Mammary epithelial cell (primary cell): ENCODE results near the gene ARHGAP45.

Source experiments
- EZH2 ChIP-seq: IDR thresholded peaks from 2 replicates; pipeline ENCODE4 v1.6.1; 2012; ENCODE audit warnings: low read length, inconsistent platforms, borderline replicate concordance
- TF ChIP-seq, protein P1 (sequence below), 2 donors: IDR thresholded peaks in 1 of 2; conservative IDR thresholded peaks in 1 of 2; 2 replicates each; pipeline ENCODE4 v1.5.1; 2011 to 2012; ENCODE audit warnings: inconsistent platforms in 2 of 2, low read length in 2 of 2, mild to moderate bottlenecking in 2 of 2, control low read depth in 1 of 2, low read depth in 1 of 2; ENCODE audit not compliant: insufficient read depth in 1 of 2; ENCODE audit errors: extremely low read depth in 1 of 2

DNA sequence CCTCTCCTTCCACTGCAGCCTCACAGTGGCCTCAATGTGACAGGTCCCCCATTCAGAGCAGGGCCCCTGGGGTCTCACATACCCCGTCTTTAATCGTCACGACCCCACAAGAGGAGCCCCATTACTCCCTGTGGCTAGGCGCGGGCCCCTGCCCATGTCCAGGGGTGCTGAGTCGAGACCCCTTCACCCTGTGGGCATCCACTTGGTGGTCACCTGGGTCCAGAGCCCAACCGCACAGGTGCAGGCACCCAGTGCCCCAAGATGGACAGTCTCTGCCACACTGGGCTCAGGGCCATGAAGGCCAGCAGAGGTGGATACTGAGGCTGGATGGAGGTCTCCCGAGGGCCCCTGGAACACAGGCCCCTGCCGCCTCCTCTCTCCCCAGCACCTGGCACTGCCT, 49.1 kb upstream of the ARHGAP45 start:
- no peak for TF ChIP-seq EZH2
- TF ChIP-seq, protein P1, sequence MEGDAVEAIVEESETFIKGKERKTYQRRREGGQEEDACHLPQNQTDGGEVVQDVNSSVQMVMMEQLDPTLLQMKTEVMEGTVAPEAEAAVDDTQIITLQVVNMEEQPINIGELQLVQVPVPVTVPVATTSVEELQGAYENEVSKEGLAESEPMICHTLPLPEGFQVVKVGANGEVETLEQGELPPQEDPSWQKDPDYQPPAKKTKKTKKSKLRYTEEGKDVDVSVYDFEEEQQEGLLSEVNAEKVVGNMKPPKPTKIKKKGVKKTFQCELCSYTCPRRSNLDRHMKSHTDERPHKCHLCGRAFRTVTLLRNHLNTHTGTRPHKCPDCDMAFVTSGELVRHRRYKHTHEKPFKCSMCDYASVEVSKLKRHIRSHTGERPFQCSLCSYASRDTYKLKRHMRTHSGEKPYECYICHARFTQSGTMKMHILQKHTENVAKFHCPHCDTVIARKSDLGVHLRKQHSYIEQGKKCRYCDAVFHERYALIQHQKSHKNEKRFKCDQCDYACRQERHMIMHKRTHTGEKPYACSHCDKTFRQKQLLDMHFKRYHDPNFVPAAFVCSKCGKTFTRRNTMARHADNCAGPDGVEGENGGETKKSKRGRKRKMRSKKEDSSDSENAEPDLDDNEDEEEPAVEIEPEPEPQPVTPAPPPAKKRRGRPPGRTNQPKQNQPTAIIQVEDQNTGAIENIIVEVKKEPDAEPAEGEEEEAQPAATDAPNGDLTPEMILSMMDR (conservative IDR thresholded peaks at IDR 0.05 in 1 of 2, IDR thresholded peaks at IDR 0.05 in 1 of 2; ENCODE audit: extremely low read depth in 1 of 2, insufficient read depth in 1 of 2, low read depth in 1 of 2, low read length in 2 of 2) = no peak
